ENCODE results near the gene CAVIN2.

CAVIN2 gene

DNA sequence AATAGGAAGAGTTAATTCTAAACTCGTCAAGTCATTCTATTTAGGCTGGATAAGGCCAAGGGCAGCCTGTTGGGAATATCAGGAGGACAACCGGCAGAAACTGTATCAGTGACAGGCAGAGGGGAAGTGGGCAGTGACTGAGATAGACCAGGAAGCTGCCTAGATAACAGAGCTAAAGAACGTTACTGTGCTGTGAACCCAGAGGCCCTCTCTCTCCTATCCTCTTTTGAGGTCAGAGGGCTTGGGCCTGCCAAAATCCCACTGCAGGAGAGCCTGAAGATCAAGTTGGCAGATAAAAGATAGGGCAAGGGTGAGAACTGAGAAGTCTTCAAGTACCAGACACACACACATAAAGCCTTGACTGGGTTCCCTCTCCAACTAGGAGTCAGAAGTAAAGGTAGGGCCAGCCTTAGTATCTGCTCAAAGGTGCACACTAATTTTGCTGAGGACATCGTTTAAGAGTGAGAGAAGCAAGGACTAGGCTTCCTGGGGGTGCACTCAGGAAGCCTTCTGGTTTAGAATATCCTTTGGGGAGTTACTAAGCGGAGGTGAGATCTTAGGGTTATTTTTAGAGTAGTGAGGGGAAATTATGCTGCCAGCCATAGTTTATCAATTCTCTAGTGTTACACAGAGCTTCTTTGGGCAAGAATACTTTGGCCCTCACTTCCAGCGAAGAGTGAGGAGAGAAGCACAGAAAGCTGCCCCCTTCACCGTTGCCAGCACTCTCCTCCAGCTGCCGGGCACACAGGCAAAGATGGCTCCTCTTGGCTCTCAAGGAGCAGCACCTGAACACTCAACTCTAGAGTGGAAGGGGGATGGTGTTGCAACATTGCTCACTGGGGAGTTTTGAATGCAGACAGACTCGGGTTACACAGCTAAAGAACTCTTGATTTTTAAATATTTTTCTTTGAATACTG is 9.8 kb downstream of the CAVIN2 start:
- no peaks in the 10 kb centered on the region for H3K9me3 ChIP-seq (ENCODE audit: low read length)
- H3K27me3 ChIP-seq (ENCODE audit: control insufficient read depth in 1 of 2, insufficient read depth in 2 of 2, low read length in 2 of 2) = no peaks in the 10 kb centered on the region
- no peak overlapping the region for H3K27ac ChIP-seq (ENCODE audit: low read depth, low read length)
- peaks cover 8% of the 10 kb centered on the region for H3K36me3 ChIP-seq (ENCODE audit: insufficient read depth, low read length)
- H3K9ac ChIP-seq (ENCODE audit: low read length) = no peak overlapping the region
- peaks cover 46% of the 10 kb centered on the region for H3K4me1 ChIP-seq (ENCODE audit: insufficient read depth, low read length)
- H3K4me3 ChIP-seq (ENCODE audit: low read depth in 1 of 2, low read length in 2 of 2) = no peak overlapping the region

GRCh38 chr2:191836471-191836852 is 10.4 kb downstream of the CAVIN2 start:
- Histone ChIP-seq H3K36me3 (ENCODE audit: insufficient read depth, low read length) (peaks cover 8% of the 10 kb centered on the region), H3K27me3 (ENCODE audit: control insufficient read depth in 1 of 2, insufficient read depth in 2 of 2, low read length in 2 of 2) (no peaks in the 10 kb centered on the region), H3K4me3 (ENCODE audit: low read depth in 1 of 2, low read length in 2 of 2) (no peak overlapping the region), H3K4me1 (ENCODE audit: insufficient read depth, low read length) (peaks cover 46% of the 10 kb centered on the region), H3K9me3 (ENCODE audit: low read length) (no peaks in the 10 kb centered on the region), H3K27ac (ENCODE audit: low read depth, low read length) (no peak overlapping the region), H3K9ac (ENCODE audit: low read length) (no peak overlapping the region)

- peaks cover 48% of the 10 kb centered on the region for H3K4me1 ChIP-seq (ENCODE audit: insufficient read depth, low read length)
- H3K4me3 ChIP-seq (ENCODE audit: low read depth in 1 of 2, low read length in 2 of 2) = no peak overlapping the region
- H3K9me3 ChIP-seq (ENCODE audit: low read length) = no peaks in the 10 kb centered on the region
- no peak overlapping the region for H3K9ac ChIP-seq (ENCODE audit: low read length)
- H3K36me3 ChIP-seq (ENCODE audit: insufficient read depth, low read length) = peaks cover 8% of the 10 kb centered on the region
- no peaks in the 10 kb centered on the region for H3K27me3 ChIP-seq (ENCODE audit: control insufficient read depth in 1 of 2, insufficient read depth in 2 of 2, low read length in 2 of 2)
- H3K27ac ChIP-seq (ENCODE audit: low read depth, low read length) = no peak overlapping the region
Observed at GRCh38 chr2:191835539-191836350, 11.1 kb downstream of the CAVIN2 start.

DNA sequence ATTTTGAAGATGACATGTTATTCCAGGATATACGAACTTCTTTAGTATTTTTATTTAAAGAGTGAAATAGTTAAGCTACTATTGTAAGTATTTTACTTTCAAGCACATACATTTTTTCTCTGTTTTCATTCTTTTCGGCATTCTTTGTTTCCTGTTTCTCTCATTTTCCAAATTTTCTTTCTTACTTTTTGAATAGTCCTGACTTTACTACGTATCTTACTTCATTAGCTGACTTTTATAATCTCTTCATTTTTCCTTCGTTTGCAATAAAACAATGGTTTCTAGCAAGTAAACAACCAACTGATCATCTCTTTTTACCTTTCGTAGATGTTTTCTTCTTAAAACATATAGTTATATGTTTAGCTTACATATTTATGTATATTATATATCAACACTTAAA is 11.8 kb downstream of the CAVIN2 start:
- peaks cover 8% of the 10 kb centered on the region for H3K36me3 ChIP-seq (ENCODE audit: insufficient read depth, low read length)
- no peak overlapping the region for H3K27ac ChIP-seq (ENCODE audit: low read depth, low read length)
- H3K4me3 ChIP-seq (ENCODE audit: low read depth in 1 of 2, low read length in 2 of 2) = no peak overlapping the region
- H3K27me3 ChIP-seq (ENCODE audit: control insufficient read depth in 1 of 2, insufficient read depth in 2 of 2, low read length in 2 of 2) = no peaks in the 10 kb centered on the region
- peaks cover 46% of the 10 kb centered on the region for H3K4me1 ChIP-seq (ENCODE audit: insufficient read depth, low read length)
- H3K9ac ChIP-seq (ENCODE audit: low read length) = no peak overlapping the region
- no peaks in the 10 kb centered on the region for H3K9me3 ChIP-seq (ENCODE audit: low read length)

- peaks cover 29% of the 10 kb centered on the region for H3K4me1 ChIP-seq (ENCODE audit: insufficient read depth, low read length)
- no peaks in the 10 kb centered on the region for H3K9me3 ChIP-seq (ENCODE audit: low read length)
- peaks cover 8% of the 10 kb centered on the region for H3K36me3 ChIP-seq (ENCODE audit: insufficient read depth, low read length)
- no peaks in the 10 kb centered on the region for H3K27me3 ChIP-seq (ENCODE audit: control insufficient read depth in 1 of 2, insufficient read depth in 2 of 2, low read length in 2 of 2)
- no peak overlapping the region for H3K27ac ChIP-seq (ENCODE audit: low read depth, low read length)
- no peak overlapping the region for H3K9ac ChIP-seq (ENCODE audit: low read length)
- no peak overlapping the region for H3K4me3 ChIP-seq (ENCODE audit: low read depth in 1 of 2, low read length in 2 of 2)
Observed at GRCh38 chr2:191833356-191833755, 13.5 kb downstream of the CAVIN2 start.

- Histone ChIP-seq H3K27me3 (ENCODE audit: control insufficient read depth in 1 of 2, insufficient read depth in 2 of 2, low read length in 2 of 2) (no peaks in the 10 kb centered on the region), H3K27ac (ENCODE audit: low read depth, low read length) (no peak overlapping the region)
Observed at GRCh38 chr2:191832668-191833067, 14.2 kb downstream of the CAVIN2 start.

GRCh38 chr2:191831410-191831994 is 15.4 kb downstream of the CAVIN2 start:
- H3K4me1 ChIP-seq (ENCODE audit: insufficient read depth, low read length) = peaks cover 11% of the 10 kb centered on the region
- no peak overlapping the region for H3K9ac ChIP-seq (ENCODE audit: low read length)
- no peaks in the 10 kb centered on the region for H3K9me3 ChIP-seq (ENCODE audit: low read length)
- no peak overlapping the region for H3K27ac ChIP-seq (ENCODE audit: low read depth, low read length)
- H3K36me3 ChIP-seq (ENCODE audit: insufficient read depth, low read length) = peaks cover 8% of the 10 kb centered on the region
- H3K4me3 ChIP-seq (ENCODE audit: low read depth in 1 of 2, low read length in 2 of 2) = no peak overlapping the region
- H3K27me3 ChIP-seq (ENCODE audit: control insufficient read depth in 1 of 2, insufficient read depth in 2 of 2, low read length in 2 of 2) = no peaks in the 10 kb centered on the region

More at GRCh38 chr2:191832668-191833067, 14.2 kb downstream of the CAVIN2 start:
- Histone ChIP-seq H3K4me3 (ENCODE audit: low read depth in 1 of 2, low read length in 2 of 2) (no peak overlapping the region), H3K9ac (ENCODE audit: low read length) (no peak overlapping the region), H3K9me3 (ENCODE audit: low read length) (no peaks in the 10 kb centered on the region), H3K36me3 (ENCODE audit: insufficient read depth, low read length) (peaks cover 8% of the 10 kb centered on the region), H3K4me1 (ENCODE audit: insufficient read depth, low read length) (peaks cover 23% of the 10 kb centered on the region)

DNA sequence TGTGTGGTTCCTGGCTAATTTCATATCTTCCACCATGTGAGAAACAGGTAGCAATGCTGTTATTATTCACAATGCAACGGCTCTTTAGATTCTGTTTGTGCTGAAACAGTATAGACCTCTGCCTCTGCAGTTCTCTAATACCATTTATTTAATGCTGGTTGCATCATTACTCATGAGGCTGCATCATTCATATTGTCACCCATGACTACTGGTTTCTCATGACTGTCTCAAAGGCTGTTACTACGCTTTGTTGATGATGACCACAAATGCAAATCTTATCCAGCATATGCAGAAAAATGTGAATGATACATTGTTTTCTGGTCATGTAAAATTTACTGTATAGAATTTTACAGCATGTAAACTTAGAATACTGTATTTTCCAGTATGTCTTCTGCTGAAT is 22.5 kb downstream of the CAVIN2 start:
- H3K4me3 ChIP-seq (ENCODE audit: low read depth in 1 of 2, low read length in 2 of 2) = no peak overlapping the region
- no peaks in the 10 kb centered on the region for H3K36me3 ChIP-seq (ENCODE audit: insufficient read depth, low read length)
- no peaks in the 10 kb centered on the region for H3K4me1 ChIP-seq (ENCODE audit: insufficient read depth, low read length)
- H3K9me3 ChIP-seq (ENCODE audit: low read length) = no peaks in the 10 kb centered on the region
- H3K27me3 ChIP-seq (ENCODE audit: control insufficient read depth in 1 of 2, insufficient read depth in 2 of 2, low read length in 2 of 2) = no peaks in the 10 kb centered on the region
- no peak overlapping the region for H3K27ac ChIP-seq (ENCODE audit: low read depth, low read length)
- H3K9ac ChIP-seq (ENCODE audit: low read length) = no peak overlapping the region

- Histone ChIP-seq H3K9me3 (ENCODE audit: low read length) (no peaks in the 10 kb centered on the region), H3K4me1 (ENCODE audit: insufficient read depth, low read length) (no peaks in the 10 kb centered on the region), H3K9ac (ENCODE audit: low read length) (no peak overlapping the region), H3K4me3 (ENCODE audit: low read depth in 1 of 2, low read length in 2 of 2) (no peak overlapping the region), H3K27ac (ENCODE audit: low read depth, low read length) (no peak overlapping the region), H3K27me3 (ENCODE audit: control insufficient read depth in 1 of 2, insufficient read depth in 2 of 2, low read length in 2 of 2) (no peaks in the 10 kb centered on the region), H3K36me3 (ENCODE audit: insufficient read depth, low read length) (no peaks in the 10 kb centered on the region)
Observed at GRCh38 chr2:191821078-191821477, 25.8 kb downstream of the CAVIN2 start.

- H3K27me3 ChIP-seq (ENCODE audit: control insufficient read depth in 1 of 2, insufficient read depth in 2 of 2, low read length in 2 of 2) = no peaks in the 10 kb centered on the region
- no peaks in the 10 kb centered on the region for H3K4me1 ChIP-seq (ENCODE audit: insufficient read depth, low read length)
- no peak overlapping the region for H3K27ac ChIP-seq (ENCODE audit: low read depth, low read length)
- H3K36me3 ChIP-seq (ENCODE audit: insufficient read depth, low read length) = no peaks in the 10 kb centered on the region
- H3K9ac ChIP-seq (ENCODE audit: low read length) = no peak overlapping the region
- no peaks in the 10 kb centered on the region for H3K9me3 ChIP-seq (ENCODE audit: low read length)
- H3K4me3 ChIP-seq (ENCODE audit: low read depth in 1 of 2, low read length in 2 of 2) = no peak overlapping the region
Observed at GRCh38 chr2:191818725-191819350, 28.1 kb downstream of the CAVIN2 start.

GRCh38 chr2:191818133-191818532 is 28.8 kb downstream of the CAVIN2 start:
- Histone ChIP-seq H3K4me3 (ENCODE audit: low read depth in 1 of 2, low read length in 2 of 2) (no peak overlapping the region), H3K27ac (ENCODE audit: low read depth, low read length) (no peak overlapping the region), H3K27me3 (ENCODE audit: control insufficient read depth in 1 of 2, insufficient read depth in 2 of 2, low read length in 2 of 2) (no peaks in the 10 kb centered on the region), H3K9me3 (ENCODE audit: low read length) (no peaks in the 10 kb centered on the region), H3K36me3 (ENCODE audit: insufficient read depth, low read length) (no peaks in the 10 kb centered on the region), H3K9ac (ENCODE audit: low read length) (no peak overlapping the region), H3K4me1 (ENCODE audit: insufficient read depth, low read length) (no peaks in the 10 kb centered on the region)
